NK-92 (cell line): ENCODE results near the gene LPIN2.
"Not testable (repeated sequence)": the region's sequence is repeated elsewhere in the genome, so short reads cannot be mapped to it uniquely, and the experiment has no call there.

Experiments used
- DNase-seq: peaks from one replicate; lab custom pipeline; 2025; ENCODE audit not compliant: unreplicated experiment; lab: John Stamatoyannopoulos, UW

LPIN2 gene

GRCh38 chr18:3046216-3046808 is 33.4 kb upstream of the LPIN2 start:
- no peak for DNase-seq

- DNase-seq, result no peak
Observed at GRCh38 chr18:3044931-3045698, 32.2 kb upstream of the LPIN2 start.

GRCh38 chr18:3042379-3042778 is 29.4 kb upstream of the LPIN2 start:
- DNase-seq, result no peak

GRCh38 chr18:3041843-3042242 is 28.9 kb upstream of the LPIN2 start:
- DNase-seq, result no peak

- DNase-seq, result no peak
Observed at GRCh38 chr18:3040881-3041280, 27.9 kb upstream of the LPIN2 start.

- no peak for DNase-seq
Observed at GRCh38 chr18:3040173-3040572, 27.2 kb upstream of the LPIN2 start.

- no peak for DNase-seq
Observed at GRCh38 chr18:3037423-3037915, 24.5 kb upstream of the LPIN2 start.

- no peak for DNase-seq
Observed at GRCh38 chr18:3036108-3036507, 23.2 kb upstream of the LPIN2 start.

GRCh38 chr18:3035635-3036034 is 22.7 kb upstream of the LPIN2 start:
- no peak for DNase-seq

- DNase-seq, result no peak
Observed at GRCh38 chr18:3032721-3033120, 19.8 kb upstream of the LPIN2 start.

GRCh38 chr18:3029215-3029952 is 16.4 kb upstream of the LPIN2 start:
- DNase-seq, result no peak

- not testable (repeated sequence) for DNase-seq
Observed at GRCh38 chr18:3028115-3028514, 15.2 kb upstream of the LPIN2 start.

- no peak for DNase-seq
Observed at GRCh38 chr18:3027370-3027891, 14.5 kb upstream of the LPIN2 start.

- no peak for DNase-seq
Observed at GRCh38 chr18:3025544-3025943, 12.6 kb upstream of the LPIN2 start.

GRCh38 chr18:3023603-3024002 is 10.7 kb upstream of the LPIN2 start:
- not testable (repeated sequence) for DNase-seq

- DNase-seq, result no peak
Observed at GRCh38 chr18:3016585-3017297, 3.8 kb upstream of the LPIN2 start.

GRCh38 chr18:3015851-3016250 is 2.9 kb upstream of the LPIN2 start:
- no peak for DNase-seq

GRCh38 chr18:3015204-3015592 is 2.3 kb upstream of the LPIN2 start:
- no peak for DNase-seq

- no peak for DNase-seq
Observed at GRCh38 chr18:3014503-3015203, 1.7 kb upstream of the LPIN2 start.
